ENCODE measurements around the gene C19orf25. TPM values are rescaled to one million over a fixed set of nuclear protein-coding genes. Genes with fewer than 3 reads are reported as not detected.

C19orf25 gene
- total and polyA plus RNA-seq, 2 donors (not counting 1 experiment from before 2014, with no cell fraction given) = 34.2 to 68.3 TPM

DNA sequence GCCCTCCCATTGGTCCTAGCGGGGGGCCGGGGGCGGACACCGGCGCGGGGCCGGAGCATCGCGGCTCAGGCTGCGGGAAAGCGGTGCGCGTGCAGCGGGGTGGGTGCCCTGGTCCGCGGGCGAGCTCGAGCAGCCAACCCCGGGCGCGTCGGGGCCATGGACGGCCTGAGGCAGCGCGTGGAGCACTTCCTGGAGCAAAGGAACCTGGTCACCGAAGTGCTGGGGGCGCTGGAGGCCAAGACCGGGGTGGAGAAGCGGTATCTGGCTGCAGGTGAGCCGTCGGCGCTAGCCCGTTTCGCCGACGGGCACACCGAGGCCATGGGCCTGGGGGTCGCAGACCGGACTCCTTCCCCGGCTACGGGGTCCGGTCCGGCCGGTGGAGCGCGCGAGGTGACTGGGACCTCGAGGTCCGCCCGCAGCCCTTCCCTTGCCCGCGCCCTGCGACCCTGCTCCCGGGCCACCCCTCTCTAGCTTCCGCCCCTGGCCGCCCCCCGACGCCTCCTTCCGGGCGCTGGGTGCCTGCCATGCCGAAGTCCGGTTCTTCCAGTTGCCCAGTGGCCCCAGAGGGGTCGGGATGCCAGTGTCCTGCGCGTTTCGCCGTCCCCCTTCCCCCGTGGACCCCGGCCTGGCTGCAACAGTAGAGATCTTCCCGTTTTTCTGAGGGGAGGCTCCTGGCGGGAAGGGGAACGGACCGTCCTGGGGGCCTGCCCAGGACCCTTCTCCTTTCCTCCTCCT lies 12.3 kb upstream of the C19orf25 start, which contains the start of gene REEP6:
Gene REEP6, plus strand, starts transcription at position 68 of the 735 bp plus-strand sequence. Its CDS starts 89 bp downstream, at position 157.
- Mint-ChIP-seq H3K27ac (peak within 1 kb of the TSS; percentile 84), H3K4me3 (peak within 1 kb of the TSS; percentile 90), H3K4me1 (peaks cover 15% of the 10 kb centered on the region), H3K9me3 (ENCODE audit: insufficient read depth) (no peaks in the 10 kb centered on the region), H3K27me3 (no peaks in the 10 kb centered on the region)
- peak within 1 kb of the TSS; percentile 71 for H3K9ac ChIP-seq (ENCODE audit: low read length)
- peak within 1 kb of the TSS; percentile 99 for H3K4me2 ChIP-seq (replicated peaks; ENCODE audit: low read depth, low read length, poor library complexity, severe bottlenecking)
- peaks cover 0 to 12% (median 0%) of the 10 kb centered on the region in 3 donors for H3K9me3 ChIP-seq (ENCODE audit: control extremely low read depth in 1 of 3, control insufficient read depth in 2 of 3, insufficient read depth in 1 of 3, low read length in 2 of 3)
- 5% methylated on average over 70 of the region's 73 CpGs for WGBS (ENCODE audit: insufficient coverage)
- H3K27ac ChIP-seq (ENCODE audit: low read length in 2 of 2) = peak within 1 kb of the TSS in 1 of 2 donors; percentile 14
- intact Hi-C loops (cut with micrococcal nuclease) = loop anchor here (2.0 kb wide), 3 partner anchors 20 to 222 kb away; partner anchors contain the start of gene CIRBP
- H4K20me1 ChIP-seq (ENCODE audit: control insufficient read depth, insufficient read depth, low read length, poor library complexity, severe bottlenecking) = no peaks in the 10 kb centered on the region
- DNase-seq (no peak), ATAC-seq (ENCODE audit: low read depth) (no peak)
- H3K27me3 ChIP-seq (replicated peaks in 1 of 4; ENCODE audit: control extremely low read depth in 1 of 4, control insufficient read depth in 3 of 4, insufficient read depth in 4 of 4, low read length in 3 of 4) = peaks cover 0 to 7% (median 1%) of the 10 kb centered on the region in 4 experiments
- peak within 1 kb of the TSS; percentile 82 for H2AFZ ChIP-seq (ENCODE audit: insufficient read depth, low read depth, low read length, poor library complexity, severe bottlenecking)
- H3K4me3 ChIP-seq (ENCODE audit: control extremely low read depth in 1 of 5, extremely low read depth in 1 of 5, insufficient read depth in 1 of 5, low read depth in 2 of 5, low read length in 4 of 5) = peak within 1 kb of the TSS; percentile 39 to 71 (median 52)
- ChIA-PET CTCF (interaction anchor here (0.8 to 1.3 kb wide), 3 partner anchors 15 to 320 kb away, joined by 3 to 4 read pairs (median 3); partner anchors contain the start of gene ATP8B3), POLR2A (interaction anchor here (0.6 to 0.8 kb wide), 7 partner anchors 13 to 222 kb away, joined by 3 to 9 read pairs (median 4); partner anchors contain the start of gene CIRBP)
- TF ChIP-seq EZH2 (IDR thresholded peaks at IDR 0.05; ENCODE audit: borderline replicate concordance, insufficient read depth, low read depth, low read length, poor library complexity, severe bottlenecking) = no peak
- H3K36me3 ChIP-seq (replicated peaks in 1 of 2; ENCODE audit: control extremely low read depth in 1 of 2, control insufficient read depth in 1 of 2, extremely low read depth in 1 of 2, insufficient read depth in 2 of 2, low read length in 1 of 2) = no peaks in the 10 kb centered on the region
- H3K79me2 ChIP-seq (ENCODE audit: control insufficient read depth, insufficient read depth, low read length) = no peaks in the 10 kb centered on the region
- peaks cover 14 to 17% of the 10 kb centered on the region in 2 donors for H3K4me1 ChIP-seq (ENCODE audit: control insufficient read depth in 2 of 2, insufficient read depth in 2 of 2, low read length in 2 of 2)

DNA sequence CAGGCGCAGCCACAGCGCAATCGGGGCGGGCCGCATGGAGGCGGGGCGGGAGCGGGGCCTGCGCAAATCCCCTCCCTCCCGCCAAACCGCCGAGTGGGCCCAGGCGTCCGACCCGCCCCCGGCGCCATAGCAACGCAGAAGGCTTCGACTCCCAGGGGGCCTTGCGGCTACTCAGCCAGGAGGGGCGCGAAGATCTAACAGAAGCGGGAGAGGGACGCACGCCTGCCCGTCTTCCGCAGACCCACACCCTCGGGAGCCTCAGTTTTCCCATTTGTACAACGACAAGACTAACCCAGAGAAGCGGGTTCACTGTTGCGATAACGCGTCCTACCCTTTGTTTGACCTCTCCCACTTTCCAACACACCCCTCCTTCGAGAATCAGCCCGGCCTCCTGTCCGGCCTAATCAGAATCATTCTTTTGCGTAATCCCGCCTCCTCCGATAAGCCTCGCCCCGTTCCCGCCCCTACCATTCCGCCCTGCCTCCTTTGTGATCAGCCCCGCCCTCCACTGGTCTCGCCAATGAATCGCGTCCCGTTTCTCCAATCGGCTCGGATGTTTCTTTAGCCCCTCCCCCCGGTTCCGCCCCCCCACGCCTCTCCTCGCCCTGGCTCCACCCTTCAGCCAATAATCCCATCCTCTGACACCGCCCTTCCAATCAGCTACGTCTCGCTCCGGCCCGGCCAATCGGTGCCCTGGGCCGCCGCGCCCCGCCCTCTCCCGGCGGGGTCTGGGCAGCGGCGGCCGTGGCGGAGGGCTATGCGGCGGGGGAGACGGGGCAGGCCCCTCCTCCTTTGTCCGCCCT lies 11.5 kb upstream of the C19orf25 start, which contains the start of gene PCSK4:
Gene PCSK4, minus strand, starts transcription at position 40 of the 803 bp plus-strand sequence. Its CDS starts 4 bp downstream, at position 36.
- WGBS (ENCODE audit: insufficient coverage) = under 1% methylated on average over 70 of the region's 74 CpGs
- Mint-ChIP-seq H3K9me3 (ENCODE audit: insufficient read depth) (no peaks in the 10 kb centered on the region), H3K4me3 (peak within 1 kb of the TSS; percentile 90), H3K27ac (peak within 1 kb of the TSS; percentile 84), H3K27me3 (no peaks in the 10 kb centered on the region), H3K4me1 (peaks cover 15% of the 10 kb centered on the region)
- no peaks in the 10 kb centered on the region for H4K20me1 ChIP-seq (ENCODE audit: control insufficient read depth, insufficient read depth, low read length, poor library complexity, severe bottlenecking)
- ATAC-seq (ENCODE audit: low read depth) (peak; percentile 83), DNase-seq (peak; percentile 99)
- no peaks in the 10 kb centered on the region for H3K36me3 ChIP-seq (replicated peaks in 1 of 2; ENCODE audit: control extremely low read depth in 1 of 2, control insufficient read depth in 1 of 2, extremely low read depth in 1 of 2, insufficient read depth in 2 of 2, low read length in 1 of 2)
- peak within 1 kb of the TSS; percentile 99 for H3K4me2 ChIP-seq (replicated peaks; ENCODE audit: low read depth, low read length, poor library complexity, severe bottlenecking)
- CTCF ChIA-PET = interaction anchor here (0.8 to 1.3 kb wide), 3 partner anchors 15 to 321 kb away, joined by 3 to 4 read pairs (median 3); partner anchors contain the start of gene ATP8B3
- no peaks in the 10 kb centered on the region for H3K79me2 ChIP-seq (ENCODE audit: control insufficient read depth, insufficient read depth, low read length)
- H3K27ac ChIP-seq (ENCODE audit: low read length in 2 of 2) = peak within 1 kb of the TSS in 1 of 2 donors; percentile 14
- peaks cover 0 to 12% (median 0%) of the 10 kb centered on the region in 3 donors for H3K9me3 ChIP-seq (ENCODE audit: control extremely low read depth in 1 of 3, control insufficient read depth in 2 of 3, insufficient read depth in 1 of 3, low read length in 2 of 3)
- H2AFZ ChIP-seq (ENCODE audit: insufficient read depth, low read depth, low read length, poor library complexity, severe bottlenecking) = peak within 1 kb of the TSS; percentile 82
- TF ChIP-seq, protein P1, sequence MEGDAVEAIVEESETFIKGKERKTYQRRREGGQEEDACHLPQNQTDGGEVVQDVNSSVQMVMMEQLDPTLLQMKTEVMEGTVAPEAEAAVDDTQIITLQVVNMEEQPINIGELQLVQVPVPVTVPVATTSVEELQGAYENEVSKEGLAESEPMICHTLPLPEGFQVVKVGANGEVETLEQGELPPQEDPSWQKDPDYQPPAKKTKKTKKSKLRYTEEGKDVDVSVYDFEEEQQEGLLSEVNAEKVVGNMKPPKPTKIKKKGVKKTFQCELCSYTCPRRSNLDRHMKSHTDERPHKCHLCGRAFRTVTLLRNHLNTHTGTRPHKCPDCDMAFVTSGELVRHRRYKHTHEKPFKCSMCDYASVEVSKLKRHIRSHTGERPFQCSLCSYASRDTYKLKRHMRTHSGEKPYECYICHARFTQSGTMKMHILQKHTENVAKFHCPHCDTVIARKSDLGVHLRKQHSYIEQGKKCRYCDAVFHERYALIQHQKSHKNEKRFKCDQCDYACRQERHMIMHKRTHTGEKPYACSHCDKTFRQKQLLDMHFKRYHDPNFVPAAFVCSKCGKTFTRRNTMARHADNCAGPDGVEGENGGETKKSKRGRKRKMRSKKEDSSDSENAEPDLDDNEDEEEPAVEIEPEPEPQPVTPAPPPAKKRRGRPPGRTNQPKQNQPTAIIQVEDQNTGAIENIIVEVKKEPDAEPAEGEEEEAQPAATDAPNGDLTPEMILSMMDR (IDR thresholded peaks at IDR 0.05) = no peak
- TF ChIP-seq EZH2 (IDR thresholded peaks at IDR 0.05; ENCODE audit: borderline replicate concordance, insufficient read depth, low read depth, low read length, poor library complexity, severe bottlenecking) = no peak
- peak within 1 kb of the TSS; percentile 71 for H3K9ac ChIP-seq (ENCODE audit: low read length)
- intact Hi-C loops (cut with micrococcal nuclease) = loop anchor here (1.0 to 2.0 kb wide), 8 partner anchors 11 to 322 kb away; partner anchors contain the start of genes ATP8B3, C19orf25, CIRBP and MBD3
- POLR2A ChIA-PET = interaction anchor here (0.6 to 0.8 kb wide), 8 partner anchors 12 to 222 kb away, joined by 3 to 9 read pairs (median 4); partner anchors contain the start of gene CIRBP
- H3K27me3 ChIP-seq (replicated peaks in 1 of 4; ENCODE audit: control extremely low read depth in 1 of 4, control insufficient read depth in 3 of 4, insufficient read depth in 4 of 4, low read length in 3 of 4) = peaks cover 0 to 7% (median 1%) of the 10 kb centered on the region in 4 experiments
- peak within 1 kb of the TSS; percentile 39 to 71 (median 52) for H3K4me3 ChIP-seq (ENCODE audit: control extremely low read depth in 1 of 5, extremely low read depth in 1 of 5, insufficient read depth in 1 of 5, low read depth in 2 of 5, low read length in 4 of 5)
- peaks cover 14 to 17% of the 10 kb centered on the region in 2 donors for H3K4me1 ChIP-seq (ENCODE audit: control insufficient read depth in 2 of 2, insufficient read depth in 2 of 2, low read length in 2 of 2)

Measured in B cell (primary cell).